ENCODE data around the gene ITFG2.

ITFG2 gene

DNA sequence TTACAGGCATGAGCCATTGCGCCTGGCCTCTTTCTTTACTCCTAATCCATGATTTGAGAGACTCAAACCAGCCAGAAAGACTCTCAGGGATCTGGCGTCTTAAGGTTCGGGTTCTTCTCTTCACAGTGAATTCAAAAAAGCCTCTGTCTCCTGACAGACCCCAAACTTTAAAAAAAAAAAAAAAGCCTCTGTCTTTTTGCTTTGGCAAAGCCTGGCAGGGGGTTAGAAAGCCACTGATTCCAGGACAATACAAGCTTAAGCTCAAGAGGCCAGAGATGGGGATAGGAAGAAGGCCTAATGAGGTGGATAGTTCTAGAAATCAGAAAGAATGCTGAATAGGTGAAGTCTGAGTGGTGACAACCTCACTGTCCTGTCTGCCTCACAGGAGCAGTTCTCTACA is 13.6 kb downstream of the ITFG2 start:
- DNase-seq (ENCODE audit: low read depth, low spot score), result no peak

DNA sequence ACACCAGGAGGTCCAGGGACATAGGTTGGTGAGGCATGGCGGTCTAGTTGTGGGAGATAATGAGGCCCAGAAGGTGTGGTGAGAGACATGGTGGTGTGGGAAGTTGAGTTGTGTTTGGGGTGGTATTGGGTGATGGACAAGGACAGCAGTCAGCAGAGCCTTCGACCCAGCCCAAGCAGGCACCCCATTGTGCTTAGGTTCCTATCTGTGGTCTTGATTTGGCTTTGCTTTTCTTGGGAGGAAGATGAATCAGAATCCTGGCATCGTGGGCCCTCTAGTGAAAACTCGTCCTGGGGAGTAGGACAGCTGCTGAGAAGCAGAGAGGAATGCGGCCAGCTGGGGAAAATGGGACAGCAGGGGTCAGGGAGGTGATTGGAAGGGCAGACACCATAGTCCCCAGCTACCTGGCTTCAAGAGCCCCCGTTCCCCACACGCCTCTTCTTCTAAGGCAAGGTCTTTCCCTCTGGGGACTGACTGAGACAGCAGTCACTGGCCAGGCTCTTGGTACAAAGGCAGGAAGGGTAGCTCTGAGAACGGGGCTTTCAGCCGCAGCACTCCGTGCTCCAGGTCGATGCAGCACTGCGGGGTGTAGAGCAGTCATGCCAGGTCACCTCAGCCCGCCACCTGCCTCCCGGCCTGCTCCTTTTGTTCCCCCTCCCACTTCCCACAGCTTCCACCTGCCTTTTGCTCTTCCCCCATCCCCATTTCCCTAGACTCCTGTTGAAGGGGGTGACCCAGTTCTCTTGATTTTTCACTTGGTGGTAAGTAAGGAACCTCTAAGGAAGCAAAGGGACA is 14.4 kb downstream of the ITFG2 start:
- H3K27ac ChIP-seq, result no peak overlapping the region
- DNase-seq (ENCODE audit: low read depth, low spot score), result no peak

More for the DNA sequence above, 13.6 kb downstream of the ITFG2 start:
- no peak overlapping the region for H3K27ac ChIP-seq

DNA sequence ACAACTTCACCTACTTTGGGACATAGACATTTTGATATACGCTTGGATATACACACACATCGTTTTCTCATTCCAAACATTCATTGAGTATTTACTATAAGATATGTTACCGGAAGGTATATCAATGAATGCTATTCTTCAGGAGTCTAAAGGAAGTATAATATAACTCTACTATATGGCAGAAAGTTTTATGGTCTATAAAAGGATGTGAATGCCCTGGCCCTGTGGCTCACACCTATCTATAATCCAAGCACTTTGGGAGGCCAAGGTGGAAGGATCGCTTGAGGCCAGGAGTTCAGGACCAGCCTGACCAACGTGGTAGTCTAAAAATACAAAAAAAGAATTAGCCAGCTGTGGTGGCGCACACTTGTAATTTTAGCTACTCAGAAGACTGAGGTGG is 16.8 kb downstream of the ITFG2 start:
- H3K27ac ChIP-seq, result no peak overlapping the region
- DNase-seq (ENCODE audit: low read depth, low spot score), result no peak

DNA sequence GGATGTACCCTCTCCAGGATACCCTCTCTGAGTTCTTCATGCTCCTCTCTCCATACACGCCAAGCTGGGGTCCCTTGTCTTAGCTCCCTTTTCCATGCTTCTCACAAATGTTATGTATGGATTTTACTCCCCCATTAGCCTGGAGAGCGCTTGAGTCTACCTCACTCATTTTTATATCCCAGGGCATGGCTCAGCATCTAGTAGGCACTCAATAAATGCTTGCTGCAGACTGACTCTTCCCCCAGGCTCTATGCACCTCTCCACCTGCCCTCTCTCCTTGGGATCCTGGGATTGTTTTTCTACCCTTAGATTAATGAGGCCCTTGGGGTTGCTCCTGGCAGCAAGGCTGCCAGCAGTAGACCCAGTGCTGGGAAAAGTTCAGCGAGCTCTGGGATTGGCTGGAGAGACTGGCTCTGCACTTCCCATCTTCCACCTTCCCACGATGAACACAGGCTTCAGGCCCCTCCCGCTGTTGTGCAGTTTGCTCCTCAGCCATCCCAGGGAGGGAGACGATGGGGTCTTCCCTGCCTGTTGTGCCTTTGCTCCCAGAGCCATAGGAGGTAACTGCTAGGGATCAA is 20.2 kb downstream of the ITFG2 start:
- DNase-seq (ENCODE audit: low read depth, low spot score), result no peak
- no peak overlapping the region for H3K27ac ChIP-seq

DNA sequence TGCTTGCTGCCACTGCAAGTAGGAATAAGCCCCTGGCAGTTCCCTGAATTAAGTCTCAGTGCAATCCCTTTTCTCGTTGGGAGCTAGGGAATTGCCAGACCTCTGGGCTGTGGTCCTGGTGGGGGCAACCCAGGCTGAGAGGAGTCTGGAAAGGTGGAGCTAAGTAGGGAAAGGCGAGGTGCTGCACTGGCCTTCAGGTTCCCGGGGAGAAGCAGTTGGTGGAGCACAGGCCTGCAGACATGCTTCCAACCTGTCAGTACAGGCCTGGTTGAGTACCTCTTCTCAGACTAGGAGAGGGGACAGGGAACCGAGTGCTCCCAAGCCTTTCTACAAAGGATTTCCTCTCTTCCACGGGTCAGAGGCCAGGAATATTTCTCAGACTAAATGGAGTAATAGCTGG is 20.9 kb downstream of the ITFG2 start:
- H3K27ac ChIP-seq, result no peak overlapping the region
- no peak for DNase-seq (ENCODE audit: low read depth, low spot score)

DNA sequence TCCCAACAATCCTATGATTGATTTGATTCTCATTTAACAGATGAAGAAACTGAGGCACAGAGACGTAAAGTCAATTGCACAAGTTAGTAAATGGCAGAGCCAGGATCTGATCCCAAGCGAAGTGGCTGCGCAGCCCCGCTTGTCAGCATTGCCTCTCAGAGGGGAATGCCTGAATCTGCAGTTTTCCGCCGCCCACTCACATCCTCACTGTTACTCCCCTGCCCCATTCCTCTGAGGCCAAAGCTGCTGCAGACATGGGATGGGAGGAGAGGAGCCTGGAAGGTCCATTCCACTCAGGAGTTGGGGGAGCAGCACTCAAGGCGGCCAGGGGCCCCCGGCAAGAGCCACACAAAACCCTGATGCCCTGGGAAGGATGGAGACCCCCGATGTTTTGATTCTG is 21.3 kb downstream of the ITFG2 start:
- no peak overlapping the region for H3K27ac ChIP-seq

DNA sequence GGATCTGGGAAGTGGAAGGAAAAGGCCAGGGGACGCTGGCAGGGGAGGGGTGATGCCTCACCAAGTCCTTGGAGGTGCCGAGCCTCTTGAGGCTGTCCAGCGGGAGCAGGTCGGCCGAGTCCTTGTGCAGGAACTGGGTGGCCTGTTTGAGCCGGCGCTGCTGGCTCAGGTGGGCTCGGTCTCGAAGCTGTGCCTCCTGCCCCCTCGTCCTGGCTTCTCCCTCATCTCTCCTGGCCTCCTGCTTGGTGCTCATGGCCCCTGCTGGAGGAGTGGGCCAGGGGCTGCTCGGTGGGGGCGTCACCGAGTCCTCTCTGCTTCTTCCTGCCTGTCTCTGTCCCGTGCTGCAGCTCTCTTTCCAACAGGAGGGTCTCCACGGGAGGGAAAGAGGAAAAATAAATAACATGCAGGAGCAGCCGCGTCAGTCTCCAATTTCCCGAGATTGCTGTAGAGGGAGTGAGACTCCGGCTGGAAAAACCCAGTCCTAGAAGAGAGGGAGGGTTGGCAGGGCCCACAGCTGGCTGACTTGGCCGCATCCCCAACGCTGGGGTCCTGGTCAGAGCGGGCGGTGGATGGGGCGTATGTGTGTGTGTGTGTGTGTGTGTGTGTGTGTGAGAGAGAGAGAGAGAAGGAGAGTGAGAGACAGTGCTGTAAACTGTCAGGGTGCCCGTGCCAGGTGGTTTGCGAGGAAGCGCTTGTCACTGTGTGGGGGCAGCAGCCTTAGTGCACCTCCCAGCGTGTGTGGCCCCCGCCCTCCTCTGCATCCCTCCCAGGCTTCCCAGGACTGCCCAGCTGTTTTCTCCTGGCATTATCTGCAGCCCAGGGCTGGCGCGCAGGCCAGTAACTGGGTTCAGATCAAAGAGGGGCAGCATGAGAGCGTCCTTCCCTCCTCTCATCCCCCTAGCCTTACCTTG is 22.4 kb downstream of the ITFG2 start, which contains the start of gene NRIP2:
Gene NRIP2, minus strand, starts transcription at position 455 of the 911 bp plus-strand sequence. Its CDS starts 52 bp downstream, at position 403.
- no peak for DNase-seq (ENCODE audit: low read depth, low spot score)
- H3K27ac ChIP-seq, result no peak within 1 kb of the TSS

More for the DNA sequence above, 21.3 kb downstream of the ITFG2 start:
- DNase-seq (ENCODE audit: low read depth, low spot score), result no peak

DNA sequence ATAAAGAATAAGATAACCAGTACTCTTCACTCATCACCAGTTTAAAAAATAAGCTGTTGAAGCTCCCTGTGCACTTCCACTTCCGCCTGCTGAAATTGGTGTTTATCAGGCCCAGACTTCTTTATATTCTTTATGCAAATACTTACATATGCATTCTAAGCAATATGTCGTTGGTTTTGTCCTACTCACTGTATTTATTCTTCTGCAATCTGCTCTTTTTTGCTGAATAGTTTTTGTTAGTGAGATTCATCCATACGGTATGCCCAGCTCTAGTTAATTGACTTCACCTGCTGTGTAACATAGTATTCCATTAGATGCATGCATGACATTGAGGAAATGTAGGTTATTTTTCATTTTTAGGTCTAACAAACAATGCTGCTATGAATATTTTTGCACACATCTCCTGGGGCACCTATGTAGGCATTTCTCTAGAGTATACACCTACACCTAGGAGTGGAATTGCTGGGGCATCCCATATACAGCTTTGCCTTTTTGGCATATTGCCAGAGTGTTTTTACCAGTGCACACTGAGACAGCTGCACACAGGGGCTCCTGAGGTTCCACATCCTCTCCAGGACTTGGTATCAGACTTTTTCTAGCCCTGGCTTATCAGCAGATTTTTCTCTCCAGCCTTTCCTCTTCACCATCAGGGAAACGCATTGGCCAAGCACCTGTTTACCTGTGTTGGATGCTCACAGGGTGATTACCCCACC is 23.4 kb downstream of the ITFG2 start:
- no peak for DNase-seq (ENCODE audit: low read depth, low spot score)
- H3K27ac ChIP-seq, result no peak overlapping the region

DNA sequence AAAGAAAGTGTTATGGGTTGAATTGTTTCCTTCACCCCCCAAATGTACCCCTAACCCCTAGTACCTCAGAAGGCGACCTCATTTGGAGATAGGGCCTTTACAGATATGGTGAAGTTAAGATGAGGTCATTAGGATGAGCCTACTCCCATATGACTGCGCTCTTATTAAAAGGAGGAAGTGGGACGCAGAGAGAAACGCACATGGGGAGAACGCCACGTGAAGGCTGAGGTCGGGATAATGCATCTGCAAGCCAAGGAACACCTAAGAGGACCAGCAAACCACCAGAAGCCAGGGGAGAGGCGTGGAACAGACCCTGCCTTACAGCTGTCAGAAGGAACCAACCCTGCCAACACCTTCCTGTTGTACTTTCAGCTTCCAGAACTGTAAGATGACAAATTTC is 24.1 kb downstream of the ITFG2 start:
- no peak overlapping the region for H3K27ac ChIP-seq
- DNase-seq (ENCODE audit: low read depth, low spot score), result no peak

DNA sequence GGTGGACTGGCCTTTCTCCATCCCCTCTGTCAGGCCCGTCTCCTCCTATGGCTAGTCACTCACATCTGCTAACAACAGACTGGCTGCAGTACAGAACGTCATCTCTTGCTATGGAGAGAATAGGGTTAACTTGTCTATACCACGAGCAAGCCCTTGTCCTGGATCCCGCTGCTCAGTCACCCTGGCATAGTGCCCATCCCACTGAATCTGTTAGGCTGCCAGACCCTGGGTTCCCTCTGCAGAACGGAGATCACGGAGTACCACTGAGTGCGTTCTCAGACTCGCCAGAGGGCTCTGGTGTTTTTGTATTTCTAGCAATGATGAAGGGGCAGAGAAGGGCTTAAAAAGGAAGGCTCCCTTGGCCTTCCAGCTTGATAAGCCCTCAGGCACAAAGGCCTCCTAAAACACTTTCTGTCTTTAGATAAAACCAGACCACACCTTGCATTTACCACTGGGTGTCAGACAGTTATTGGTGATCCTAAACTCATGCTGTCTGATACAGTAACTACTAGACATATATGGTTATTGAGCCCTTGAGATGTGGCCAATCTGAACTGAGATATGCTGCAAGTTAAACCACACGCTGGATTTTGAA is 28.7 kb downstream of the ITFG2 start:
- no peak overlapping the region for H3K27ac ChIP-seq
- no peak for DNase-seq (ENCODE audit: low read depth, low spot score)

DNA sequence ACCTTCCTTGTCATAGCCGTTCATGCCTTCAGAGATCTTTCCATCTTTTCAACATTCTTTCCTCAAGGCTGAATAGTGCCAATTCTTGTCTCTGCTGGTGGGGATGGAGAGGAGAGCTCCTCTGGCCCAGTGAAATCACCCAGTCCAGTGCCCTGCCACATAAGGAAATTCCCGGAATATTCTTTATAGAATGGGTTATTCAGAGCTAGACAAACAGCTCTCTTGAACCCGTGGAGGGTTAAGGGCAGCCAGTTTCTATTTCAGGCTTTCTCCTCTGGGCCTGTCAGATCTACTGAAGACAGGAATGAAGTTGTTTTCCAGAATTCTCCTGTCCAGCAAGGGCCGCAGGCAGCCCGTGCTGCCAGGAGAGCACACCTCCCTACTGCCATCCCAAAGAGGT is 30.5 kb downstream of the ITFG2 start:
- no peak overlapping the region for H3K27ac ChIP-seq
- no peak for DNase-seq (ENCODE audit: low read depth, low spot score)

DNA sequence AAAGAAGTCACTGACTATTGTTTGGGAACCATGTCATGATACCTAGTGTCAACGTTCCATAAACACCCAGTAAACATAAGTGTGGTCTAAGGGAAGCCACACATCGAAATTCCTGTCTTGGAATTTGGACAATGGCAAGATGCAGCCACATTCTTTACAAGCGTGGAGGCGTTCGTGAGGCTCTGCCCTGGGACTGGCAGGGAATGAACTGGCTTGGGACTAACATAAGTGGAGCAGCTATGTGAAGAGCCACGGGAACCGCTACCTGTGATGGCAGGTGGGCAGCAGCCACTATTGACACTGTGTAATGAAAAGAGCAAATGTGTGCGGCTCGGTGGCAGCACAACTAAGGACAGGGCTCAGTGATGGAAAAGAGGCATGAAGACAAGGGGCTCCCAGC is 32.3 kb downstream of the ITFG2 start:
- no peak for DNase-seq (ENCODE audit: low read depth, low spot score)
- H3K27ac ChIP-seq, result no peak overlapping the region

DNA sequence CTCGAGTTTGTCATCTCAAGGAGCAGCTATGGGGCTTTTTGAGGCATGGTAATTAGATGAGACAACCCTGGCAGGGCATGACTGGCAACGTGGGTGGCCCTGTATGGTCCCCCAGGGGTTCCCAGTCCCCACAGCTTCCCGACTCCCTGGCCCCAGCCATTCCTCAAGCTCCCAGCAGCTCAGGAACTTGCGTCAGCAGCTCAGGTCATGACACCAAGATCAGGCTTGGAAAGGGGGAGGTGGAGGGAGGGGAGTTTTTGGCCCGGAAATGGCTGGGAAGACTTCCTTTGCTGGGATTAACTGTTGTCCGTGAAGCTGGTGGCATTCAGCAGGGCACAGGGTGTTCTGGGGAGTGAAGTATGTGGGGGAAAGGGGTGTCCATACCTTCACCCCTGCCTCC is 32.8 kb downstream of the ITFG2 start:
- DNase-seq (ENCODE audit: low read depth, low spot score), result no peak
- H3K27ac ChIP-seq, result no peak overlapping the region

DNA sequence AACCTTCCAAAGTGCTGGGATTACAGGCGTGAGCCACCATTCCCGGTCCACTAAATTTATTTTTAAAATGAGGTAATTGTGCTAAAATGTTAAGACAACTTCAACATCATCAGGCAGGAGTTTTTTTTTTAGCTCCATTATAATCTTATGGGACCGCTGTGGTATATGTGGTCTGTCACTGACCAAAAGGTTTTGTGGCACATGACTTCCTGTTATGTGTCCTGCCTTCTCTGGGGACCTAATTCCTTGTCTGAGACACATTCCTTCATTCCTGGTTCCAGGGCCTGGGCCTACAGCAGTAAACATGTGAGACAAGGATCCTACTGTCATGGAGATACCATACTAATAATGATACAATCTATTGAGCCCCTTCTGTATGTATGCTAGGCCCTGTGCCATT is 39.5 kb downstream of the ITFG2 start:
- no peak for DNase-seq (ENCODE audit: low read depth, low spot score)
- H3K27ac ChIP-seq, result no peak overlapping the region

DNA sequence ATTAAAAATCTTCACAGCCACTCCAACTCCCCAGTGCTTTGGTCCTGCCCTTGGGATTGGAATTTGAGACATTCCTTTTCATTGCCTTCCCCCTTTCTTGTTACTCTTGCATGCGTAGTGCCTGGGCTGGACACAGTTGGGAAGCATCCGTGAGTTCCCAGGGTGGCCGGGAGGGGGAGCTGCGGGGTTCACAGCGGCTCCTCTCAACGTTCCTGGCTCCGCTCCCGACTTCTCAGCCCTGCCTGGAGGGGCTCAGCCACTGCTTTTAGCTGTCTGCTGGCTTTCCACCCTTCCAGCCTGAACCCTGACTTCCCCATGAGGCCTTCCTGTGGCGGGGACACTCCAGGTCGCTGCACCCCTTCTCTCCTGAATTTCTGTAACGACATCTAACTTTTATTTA is 41.2 kb downstream of the ITFG2 start:
- DNase-seq (ENCODE audit: low read depth, low spot score), result no peak
- no peak overlapping the region for H3K27ac ChIP-seq

DNA sequence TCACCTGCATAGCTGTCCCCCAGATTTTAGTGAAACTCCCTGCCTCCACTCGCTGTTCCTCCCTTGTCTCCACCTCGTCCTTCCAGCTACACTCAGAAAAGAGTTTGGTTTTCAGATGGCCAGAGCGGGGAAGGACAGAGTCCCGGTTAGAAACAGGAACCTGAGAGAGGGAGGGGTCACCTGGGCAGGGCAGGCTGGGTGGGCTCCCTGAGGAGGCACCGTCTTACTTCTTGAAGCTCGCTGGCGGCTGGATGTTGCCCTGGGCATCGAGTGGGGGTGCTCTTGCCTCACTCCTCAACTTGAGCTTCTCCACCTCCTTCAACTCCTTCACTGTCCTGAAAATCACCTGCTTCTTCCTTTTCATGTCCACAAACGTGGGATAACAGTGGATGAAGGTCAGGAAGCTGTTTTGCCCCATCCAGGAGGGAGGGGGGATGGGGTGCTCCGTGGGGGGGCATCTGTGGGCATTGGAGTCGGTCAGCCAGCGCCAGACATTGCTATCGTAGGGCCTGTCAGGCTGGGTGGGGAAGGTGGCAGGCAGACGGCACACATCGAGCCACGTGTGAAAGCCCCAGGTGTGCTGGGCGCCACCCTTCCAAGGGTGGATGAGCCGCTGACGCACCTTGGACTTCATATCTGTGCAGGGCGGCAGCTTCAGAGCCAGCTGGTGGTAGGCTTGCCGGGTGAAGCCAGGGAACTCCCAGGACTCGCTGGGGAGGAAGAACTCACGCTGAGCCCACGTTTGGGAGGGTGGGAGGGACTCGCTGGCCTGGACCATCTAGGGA is 42.4 kb downstream of the ITFG2 start:
- no peak for DNase-seq (ENCODE audit: low read depth, low spot score)
- H3K27ac ChIP-seq, result no peak overlapping the region

DNA sequence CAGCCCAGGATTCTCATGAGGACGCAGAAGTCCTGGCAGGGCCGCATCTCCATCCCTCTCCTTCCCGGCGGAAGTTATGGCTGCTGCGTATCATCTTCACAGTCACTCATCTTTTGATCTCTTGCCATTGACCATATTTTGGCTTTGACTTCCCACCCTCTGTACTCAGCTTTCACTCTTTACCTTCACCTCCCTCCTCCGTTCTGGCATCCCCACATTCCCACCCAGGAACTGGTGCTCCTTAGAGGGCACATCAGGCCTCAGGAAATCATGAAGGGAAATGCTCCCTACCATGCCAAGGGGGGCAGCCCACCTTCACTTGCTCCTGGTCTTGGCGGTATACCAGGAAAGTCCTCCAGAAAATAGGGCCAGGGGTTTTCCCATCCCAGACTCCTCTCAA is 43.1 kb downstream of the ITFG2 start:
- no peak overlapping the region for H3K27ac ChIP-seq
- DNase-seq (ENCODE audit: low read depth, low spot score), result no peak

DNA sequence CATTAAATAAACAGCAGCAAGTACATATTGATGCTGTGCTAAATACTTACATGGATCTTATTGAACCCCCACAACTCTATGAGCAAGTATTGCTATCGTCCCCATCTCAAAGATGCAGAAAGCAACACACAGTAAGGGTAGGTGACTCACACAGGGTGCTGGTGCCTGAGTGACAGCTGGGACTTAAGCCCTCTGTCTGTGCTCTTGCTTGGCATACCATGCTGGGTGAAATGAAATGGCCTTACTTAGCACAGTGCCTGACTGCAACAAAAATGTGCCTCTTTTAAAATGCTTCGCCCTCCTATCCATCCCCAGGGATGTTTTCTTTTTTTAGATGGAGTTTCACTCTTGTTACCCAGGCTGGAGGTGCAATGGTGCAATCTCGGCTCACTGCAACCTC is 43.6 kb downstream of the ITFG2 start:
- no peak overlapping the region for H3K27ac ChIP-seq
- DNase-seq (ENCODE audit: low read depth, low spot score), result no peak

DNA sequence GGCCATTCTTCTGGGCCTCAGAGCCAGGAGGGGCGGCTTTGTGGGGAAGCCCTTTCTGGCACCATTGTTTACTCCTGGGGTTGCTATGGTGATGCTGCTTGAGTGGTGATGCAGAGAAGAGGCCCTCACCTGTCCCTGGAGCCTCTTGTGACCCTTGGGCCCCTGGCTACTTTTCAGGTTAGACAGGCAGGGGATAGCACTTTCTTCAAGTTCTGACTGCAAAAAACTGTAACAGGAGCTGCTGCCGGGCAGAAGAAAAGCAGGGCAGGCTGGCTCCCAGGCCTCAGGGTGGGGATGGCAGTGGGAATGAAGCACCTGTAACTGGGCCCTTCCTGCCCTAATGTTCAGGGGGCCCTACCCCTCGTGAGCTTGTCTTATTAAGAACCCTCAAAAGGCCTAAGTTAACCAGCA is 44.6 kb downstream of the ITFG2 start, which contains the start of gene TEX52:
Gene TEX52, minus strand, starts transcription at position 19 of the 411 bp plus-strand sequence. Its CDS starts 13 bp downstream, at position 6.
- no peak within 1 kb of the TSS for H3K27ac ChIP-seq
- DNase-seq (ENCODE audit: low read depth, low spot score), result no peak
